Uterus (tissue), 2 donors: ENCODE data around the gene ZMYND19.

Source experiments
- CTCF ChIP-seq, 4 experiments: fragments of 200-600 bp in 2 of 4; fragments of 450-650 bp in 2 of 4; sonication (generic) in 2 of 4; IDR thresholded peaks; one replicate each; pipeline ENCODE4 v1.5.1; 2016 to 2019; ENCODE audit warnings: antibody characterized with exemption in 4 of 4, mild to moderate bottlenecking in 2 of 4, moderate library complexity in 1 of 4
- POLR2A ChIP-seq, 2 donors: fragments of 450-650 bp; IDR thresholded peaks; one replicate each; pipeline ENCODE4 v1.6.1; 2016; ENCODE audit warnings: antibody characterized with exemption in 2 of 2, mild to moderate bottlenecking in 1 of 2, moderate library complexity in 1 of 2

GRCh38 chr9:137554349-137554748 is 36.0 kb downstream of the ZMYND19 start:
- TF ChIP-seq POLR2A (IDR thresholded peaks at IDR 0.05) = no peak
- TF ChIP-seq CTCF (IDR thresholded peaks at IDR 0.05) = no peak
